GM19467 (cell line): ENCODE results near the gene AIMP1.
"Not testable (repeated sequence)": the region's sequence is repeated elsewhere in the genome, so short reads cannot be mapped to it uniquely, and the experiment has no call there.

ENCODE experiments used
- ATAC-seq: cut with Tn5 transposase; IDR thresholded peaks from one replicate; pipeline ENCODE4 v1.9.1; 2021; ENCODE audit warnings: mild to moderate bottlenecking, moderate library complexity; ENCODE audit not compliant: unreplicated experiment

AIMP1 gene

DNA sequence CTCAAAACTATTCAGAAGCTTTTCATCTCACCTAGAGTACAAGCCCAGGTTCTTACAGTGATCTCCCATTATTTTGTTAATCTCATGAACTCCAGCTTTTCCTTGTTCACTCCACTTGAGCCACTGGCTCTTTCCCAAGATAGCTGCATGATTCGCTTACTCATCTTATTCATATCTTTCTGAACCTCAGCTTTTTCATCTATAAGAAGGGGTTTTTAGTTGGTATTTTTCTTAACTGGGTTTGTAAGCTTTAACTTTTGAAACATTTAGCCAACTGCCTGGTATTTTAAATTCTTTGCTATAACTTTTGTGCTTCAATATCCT, 28.3 kb downstream of the AIMP1 start:
- no peak for ATAC-seq

DNA sequence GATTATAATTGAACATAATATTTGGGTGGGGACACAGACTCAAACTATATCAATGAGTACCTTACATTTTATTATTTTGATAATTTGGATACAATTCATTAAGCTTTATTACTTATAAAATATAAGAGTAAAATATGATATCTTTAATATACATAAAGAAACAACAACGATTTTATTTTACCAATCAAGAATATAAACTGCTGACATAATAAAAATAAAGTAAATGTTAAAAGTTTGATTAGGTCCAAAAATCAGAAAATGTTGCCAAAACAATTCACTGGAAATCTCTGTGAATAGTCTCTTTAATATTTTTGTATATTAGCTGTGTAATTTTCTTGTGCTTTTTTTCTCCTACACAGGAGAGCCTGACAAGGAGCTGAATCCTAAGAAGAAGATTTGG, 30.8 kb downstream of the AIMP1 start:
- ATAC-seq: no peak

DNA sequence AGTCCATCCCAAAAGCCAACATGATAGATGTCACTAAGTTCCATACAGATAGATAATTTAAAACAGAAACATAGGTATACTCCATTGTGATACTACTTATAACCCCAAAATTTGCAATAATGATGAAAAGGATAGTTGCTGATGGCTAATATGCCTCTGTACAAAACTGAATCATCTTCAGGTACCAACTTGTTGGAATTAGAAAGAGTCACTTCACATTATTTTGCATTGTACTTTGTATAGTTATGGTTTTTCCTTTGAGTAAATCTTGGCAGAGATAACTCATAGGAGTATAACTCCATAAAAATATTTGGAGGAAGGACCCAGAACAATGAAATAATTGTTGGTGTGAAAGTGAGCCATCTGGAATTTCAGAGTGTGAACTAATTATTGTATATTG, 34.7 kb downstream of the AIMP1 start:
- no peak for ATAC-seq

DNA sequence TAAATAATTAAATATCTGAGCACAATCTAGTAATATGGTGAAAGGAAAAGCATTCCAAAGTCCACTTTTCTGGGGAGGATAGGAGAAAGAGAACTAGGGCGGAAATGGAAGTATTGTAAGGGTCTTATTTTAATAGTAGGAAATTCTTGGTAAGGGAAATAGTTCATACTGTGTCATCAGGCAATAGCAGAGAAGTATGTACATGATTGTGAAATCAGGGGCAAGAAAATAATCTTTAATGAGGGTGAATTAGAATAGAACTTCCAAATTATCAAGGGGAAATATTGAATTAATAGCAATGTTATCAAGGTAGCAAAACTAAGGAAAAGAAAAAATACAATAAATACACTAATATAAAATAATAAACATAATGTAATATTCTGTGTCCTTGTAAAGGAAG, 37.4 kb downstream of the AIMP1 start:
- no peak for ATAC-seq

DNA sequence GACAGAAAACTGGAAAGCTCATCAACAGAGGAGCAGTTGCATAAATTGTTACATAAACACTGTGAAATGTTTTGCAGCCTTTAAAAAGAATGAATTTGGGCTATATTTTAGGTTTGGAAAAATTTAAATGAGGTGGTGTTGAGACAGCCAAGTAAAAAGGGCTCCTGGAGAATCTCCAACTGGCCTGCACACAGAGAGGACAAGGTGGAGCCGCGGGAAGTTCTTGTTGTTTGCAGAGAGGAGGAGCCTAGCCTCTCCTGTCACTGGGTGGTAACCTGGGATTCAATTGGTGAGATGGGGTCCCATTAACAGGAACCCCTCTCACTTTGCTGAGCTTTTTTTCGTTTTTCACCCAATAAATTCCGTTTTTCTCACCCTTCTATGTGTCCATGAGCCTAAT, 38.8 kb downstream of the AIMP1 start:
- ATAC-seq: no peak

DNA sequence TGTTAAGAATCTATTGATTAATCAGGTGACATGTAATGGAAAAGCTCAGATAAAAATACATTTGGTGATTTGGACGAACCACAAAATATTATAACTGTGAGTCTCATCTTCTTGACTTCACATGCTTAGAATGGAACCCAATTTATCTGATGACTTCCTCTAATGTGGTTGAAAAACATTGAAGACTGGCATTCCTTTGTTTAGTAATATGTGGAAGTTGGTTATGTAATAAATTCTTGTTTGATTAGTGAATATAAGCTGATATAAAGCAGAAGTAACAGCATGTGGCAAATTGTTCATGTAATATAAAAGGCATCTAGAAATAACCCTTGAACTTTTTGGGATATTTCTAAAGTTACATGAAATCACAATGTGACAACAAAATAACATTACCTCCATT, 42.5 kb downstream of the AIMP1 start:
- ATAC-seq: no peak

DNA sequence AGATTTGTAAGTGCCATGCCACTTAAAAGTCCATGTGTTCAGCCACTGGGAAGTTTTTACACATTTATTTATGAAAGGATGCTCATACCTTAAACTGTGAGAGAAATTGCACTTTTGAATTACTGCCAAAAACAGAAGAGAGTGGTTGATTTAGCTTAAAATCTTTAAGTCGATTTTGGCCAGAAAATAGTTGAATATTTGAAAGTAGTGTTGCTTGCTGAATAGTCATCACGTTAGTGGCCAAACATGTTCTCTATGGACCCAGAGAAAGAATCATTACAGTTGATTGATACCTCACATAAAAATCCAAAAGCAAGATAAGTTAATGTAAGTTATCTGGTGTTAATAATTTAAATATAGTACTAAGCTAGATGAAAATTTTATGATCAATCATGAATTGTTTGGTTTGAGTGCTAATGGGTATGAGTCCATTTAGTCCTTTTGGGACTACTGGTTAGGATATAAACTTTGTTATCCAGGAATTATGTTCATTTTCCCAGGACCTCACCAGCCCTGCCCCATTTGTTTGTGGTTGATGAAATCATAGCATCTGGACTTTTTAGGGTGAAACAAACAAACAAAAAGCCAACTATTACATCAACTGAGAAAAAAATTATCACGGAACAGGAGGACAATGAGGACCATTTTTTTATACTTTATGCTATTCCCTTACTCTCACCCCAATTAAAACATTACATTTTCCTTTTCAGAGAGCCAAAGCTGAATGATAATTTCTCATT, 45.9 kb downstream of the AIMP1 start:
- no peak for ATAC-seq

DNA sequence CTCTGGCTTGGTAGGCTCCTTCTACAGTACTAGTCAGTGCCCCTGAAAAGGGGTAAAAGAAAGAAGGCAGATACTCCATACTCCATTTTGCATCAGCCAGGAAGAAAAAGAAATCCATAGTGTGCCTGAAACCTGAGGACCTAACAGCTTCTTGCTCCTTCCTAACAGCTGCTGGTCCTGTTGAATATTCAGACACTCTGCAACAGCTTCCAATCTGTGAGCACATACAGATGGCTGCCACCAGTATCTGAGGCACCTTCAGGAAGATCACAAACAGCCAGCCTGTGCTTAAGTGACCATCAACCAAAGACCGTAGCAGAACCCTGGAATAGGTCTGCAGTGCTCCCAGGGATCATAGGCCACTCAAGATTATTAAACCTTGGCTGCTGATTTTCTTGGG, 47.9 kb downstream of the AIMP1 start:
- ATAC-seq: no peak

DNA sequence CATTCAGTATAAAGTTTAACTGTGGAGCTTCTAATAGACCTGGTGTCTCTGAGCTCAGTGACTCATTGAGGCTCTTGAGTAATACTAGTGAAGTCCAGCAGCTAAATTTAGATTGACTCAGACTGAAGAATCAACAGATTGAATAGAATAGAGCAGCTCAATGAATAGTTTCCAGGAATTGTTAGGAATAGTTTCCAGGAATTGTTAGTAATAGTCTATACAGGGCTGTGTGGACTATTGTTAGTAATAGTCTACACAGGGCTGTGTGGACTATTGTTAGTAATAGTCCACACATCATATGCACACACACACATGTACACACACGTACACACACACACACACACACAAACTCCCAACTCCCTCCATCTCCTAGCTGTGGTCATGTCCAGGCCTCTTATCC, 49.3 kb downstream of the AIMP1 start:
- ATAC-seq: no peak

DNA sequence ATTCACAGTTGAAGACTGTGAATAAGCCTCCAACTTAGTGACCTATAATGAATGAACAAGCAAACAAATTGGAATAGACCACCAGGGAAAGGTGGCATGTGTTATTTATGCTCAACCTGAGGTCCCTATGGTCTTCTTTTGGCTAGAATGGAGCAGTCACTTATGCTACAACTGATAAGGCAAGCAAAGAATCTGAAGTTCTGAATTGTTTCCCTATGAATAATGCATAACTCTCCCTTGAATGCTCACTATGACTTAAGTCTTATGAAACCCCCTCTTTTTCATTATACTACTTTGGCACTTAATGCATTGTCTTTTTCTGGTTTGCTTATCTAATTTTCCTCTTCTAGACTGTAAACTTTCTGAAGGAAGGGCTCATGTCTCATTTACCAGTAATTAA, 49.7 kb downstream of the AIMP1 start:
- ATAC-seq: no peak

DNA sequence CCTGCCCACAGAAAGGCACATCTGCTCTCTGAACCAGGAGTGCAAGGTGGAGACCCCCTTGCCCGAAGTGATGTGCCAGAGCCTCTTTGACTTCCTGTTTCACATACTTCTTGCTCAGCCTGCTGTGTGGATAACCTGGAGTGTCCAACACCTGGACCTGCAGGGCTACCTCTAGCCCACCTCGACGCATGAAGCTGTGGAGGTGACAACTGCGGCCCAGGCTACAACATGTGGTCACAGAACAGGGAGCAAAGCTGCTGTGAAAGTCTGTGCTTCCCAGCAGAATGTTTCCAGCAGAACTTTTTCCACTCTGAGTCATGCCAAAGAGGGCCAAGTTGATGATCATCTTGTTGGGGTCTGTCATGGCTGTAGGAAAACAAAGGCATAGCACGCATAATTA, 50.7 kb downstream of the AIMP1 start:
- no peak for ATAC-seq

DNA sequence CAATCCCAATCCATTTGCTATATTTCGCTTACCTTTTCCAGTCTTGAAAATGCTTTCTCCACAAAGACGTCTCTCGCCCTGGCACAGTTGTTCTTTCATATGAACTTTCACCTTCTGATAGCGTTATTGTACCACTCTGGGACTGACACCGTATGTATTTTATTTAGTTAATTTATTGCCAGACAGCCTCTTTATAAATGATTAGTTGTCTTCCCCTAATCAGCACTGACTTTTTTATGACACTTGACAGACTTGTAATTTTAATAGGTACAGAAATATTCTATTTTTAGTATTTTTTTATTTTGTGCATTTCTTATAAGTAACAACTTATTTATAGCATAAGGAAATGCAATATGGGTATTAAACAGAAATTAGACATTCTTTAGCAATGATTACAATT, 52.3 kb downstream of the AIMP1 start, which contains the start of gene GIMD1:
TSS of gene GIMD1 (minus strand) at position 101 of the 400 bp plus-strand sequence. CDS start 1,343 bp downstream, outside the sequence.
- ATAC-seq: no peak

DNA sequence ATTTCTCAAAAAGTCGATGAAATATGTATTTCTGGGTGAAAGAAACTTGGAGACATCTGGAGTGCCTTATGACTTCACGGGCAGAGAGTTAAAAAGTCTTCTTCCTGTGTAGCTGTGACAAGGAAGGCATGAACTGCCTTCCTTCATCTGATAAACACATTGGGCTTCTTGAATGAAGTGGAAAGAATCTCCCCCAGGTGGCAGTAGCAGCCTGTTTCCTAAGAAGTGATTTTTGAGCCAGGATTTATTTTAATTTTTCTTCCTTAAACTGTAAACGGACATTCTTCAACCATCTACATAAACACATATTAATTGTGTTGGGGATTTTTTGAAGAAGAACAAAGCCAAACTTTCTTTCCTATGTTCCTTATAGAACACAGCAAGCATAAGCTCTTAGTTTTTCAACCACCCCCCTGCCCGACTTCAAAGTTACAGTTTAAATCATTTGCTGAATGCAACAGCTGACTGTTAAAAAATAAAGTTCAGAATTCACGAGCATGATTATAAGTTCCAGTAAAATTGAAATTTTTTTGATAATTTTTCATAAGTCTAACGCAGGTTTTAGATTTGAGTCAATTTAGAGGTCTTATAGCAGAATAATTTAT, 53.2 kb downstream of the AIMP1 start:
- ATAC-seq: peak; percentile 72

DNA sequence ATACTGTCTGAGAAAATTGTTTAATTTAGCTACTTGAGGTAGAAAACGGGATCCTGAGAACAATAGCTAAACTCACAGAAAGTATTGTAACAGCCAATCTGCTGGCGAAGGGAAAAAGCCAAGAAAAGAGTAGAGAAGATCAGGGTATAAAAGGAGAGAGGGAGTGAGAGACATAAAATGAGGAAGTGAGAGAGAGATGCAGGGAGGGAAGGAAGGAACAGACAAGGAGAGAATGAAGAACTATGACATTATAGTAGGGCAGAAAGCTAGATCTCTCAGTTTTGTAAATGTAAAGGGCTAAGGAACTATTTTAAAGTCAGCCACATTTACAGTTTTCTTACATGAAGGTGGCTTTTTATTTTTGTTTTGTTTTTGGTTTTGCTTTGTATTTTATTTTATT, 53.9 kb downstream of the AIMP1 start:
- no peak for ATAC-seq

DNA sequence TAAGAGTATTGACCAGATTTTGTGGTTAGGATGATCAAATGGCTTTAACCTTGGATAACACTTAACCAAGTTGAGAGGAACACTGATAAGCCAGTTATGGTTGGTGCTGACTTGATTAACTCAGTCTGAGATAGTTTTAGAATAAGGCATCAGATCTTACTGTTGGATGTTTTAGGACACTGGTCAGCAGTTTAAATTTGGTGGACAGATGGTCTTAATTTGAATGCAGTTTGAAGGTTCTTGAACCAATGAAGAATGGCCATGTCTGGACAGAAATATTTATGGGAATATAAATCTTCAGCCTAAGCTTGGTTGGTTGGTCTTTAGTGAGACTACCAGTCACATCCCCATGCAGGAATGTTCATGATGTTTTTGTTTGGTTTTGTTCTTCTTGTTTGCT, 54.8 kb downstream of the AIMP1 start:
- ATAC-seq: no peak

DNA sequence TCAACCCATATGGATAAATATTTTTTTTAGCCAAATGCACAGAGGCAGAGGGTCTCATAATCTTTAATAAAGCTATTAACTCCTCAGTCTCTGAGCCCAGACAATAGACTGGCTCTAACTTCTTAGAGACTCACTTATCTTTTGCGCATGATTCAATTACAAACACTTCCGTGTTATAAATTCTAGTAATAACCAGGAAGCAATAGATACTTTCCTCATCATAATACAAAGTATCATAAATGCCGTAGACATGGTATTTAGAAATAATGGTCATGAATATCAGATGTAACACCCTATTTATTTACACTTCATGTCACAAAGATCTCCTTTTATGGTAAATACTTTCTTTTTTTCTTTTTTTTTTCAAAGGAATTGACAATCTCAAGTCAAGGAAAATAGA, 56.7 kb downstream of the AIMP1 start:
- ATAC-seq: no peak

DNA sequence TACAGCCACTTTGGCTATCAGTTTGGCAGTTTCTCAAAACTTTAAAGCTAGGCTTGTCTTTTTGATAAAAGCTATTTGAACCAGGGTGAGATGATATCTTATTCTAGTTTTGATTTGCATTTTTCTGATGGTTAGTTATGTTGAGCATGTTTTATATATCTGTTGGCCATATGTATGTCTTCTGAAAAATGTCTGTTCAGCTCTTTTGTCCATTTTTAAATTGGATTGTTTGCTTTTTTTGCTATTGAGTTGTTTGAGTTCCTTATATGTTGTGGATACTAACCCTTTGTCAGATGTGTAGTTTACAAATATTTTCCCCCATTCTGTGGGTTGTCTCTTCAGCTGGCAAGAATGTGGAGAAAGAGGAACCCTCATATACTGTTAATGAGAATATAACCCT, 63.8 kb downstream of the AIMP1 start:
- no peak for ATAC-seq

DNA sequence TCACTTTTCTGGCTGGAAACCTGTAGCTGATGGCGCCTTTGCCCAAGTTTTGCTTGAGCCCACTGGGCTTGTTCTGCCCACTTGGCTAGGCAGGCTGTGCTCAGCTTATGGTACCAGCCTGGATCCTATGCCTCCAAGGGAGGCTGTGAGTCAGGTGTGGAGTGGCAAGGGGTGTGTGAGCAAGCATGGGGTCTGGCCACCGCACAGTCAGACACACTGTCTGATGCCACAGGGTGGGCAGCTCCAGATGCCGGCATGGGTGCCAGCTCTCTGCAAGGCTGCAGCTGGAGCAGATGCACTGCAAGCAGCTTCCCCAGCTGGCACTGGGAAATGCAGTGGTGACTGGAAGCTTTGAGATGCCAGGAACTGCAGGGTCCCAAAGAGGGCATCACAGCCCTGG, 68.5 kb downstream of the AIMP1 start:
- ATAC-seq: no peak

DNA sequence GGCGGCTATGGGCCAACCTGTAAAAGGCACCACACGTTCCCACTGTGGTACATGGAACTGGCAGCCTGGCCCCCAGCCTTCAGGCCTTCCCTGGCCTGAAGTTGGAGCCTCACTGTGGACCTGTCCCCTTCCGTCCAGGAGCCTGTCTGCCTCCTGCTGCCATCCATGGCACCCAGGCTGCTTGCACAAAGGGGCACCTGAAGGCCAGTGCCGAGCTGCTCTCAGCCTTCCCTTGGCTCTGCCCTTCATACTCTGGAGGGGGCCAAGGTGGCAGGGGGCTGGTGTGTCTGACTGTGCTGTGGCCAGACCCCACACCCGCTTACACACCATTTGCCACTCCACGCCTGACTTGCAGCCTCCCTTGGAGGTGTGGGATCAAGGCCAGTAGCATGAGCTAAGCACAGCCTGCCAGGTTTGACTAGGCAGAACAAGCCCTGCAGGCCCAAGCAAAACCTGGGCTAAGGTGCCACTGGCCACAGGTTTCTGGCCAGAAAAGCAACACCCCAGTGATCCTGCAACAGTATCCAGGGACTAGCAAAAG, 69.6 kb downstream of the AIMP1 start:
- no peak for ATAC-seq

DNA sequence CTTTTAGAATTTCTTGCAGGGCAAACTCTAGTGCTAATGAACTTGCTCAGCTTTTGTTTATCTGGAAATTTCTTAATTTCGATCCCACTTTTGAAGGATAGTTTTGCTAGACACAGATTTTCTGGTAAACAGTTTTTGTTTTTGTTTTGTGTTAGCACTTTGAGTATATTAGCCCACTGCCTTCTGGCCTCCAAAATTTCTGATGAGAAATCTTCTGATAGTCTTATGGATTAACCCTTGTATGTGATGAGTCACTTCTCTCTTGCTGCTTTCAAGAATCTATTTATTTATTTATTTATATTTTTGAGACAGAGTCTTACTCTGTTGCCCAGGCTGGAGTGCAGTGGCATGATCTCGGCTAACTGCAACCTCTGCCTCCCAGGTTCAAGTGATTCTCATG, 79.2 kb downstream of the AIMP1 start:
- ATAC-seq: no peak

DNA sequence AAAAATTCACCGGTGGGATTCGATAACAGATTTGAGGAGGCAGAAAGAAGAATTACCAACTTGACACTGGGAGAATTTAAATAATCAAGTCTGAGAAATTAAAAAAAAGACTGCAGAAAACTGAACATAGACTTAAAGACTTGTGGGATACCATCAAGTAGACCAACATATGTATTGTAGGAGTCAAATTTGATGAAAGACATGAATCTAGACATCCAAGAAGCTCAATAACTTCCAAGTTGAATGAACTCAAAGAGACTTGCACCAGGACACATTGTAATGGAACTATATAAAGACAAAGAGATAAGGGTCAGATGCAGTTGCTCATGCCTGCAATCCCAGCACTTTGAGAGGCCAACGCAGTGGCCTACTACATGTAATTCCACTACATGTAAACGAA, 82.5 kb downstream of the AIMP1 start:
- ATAC-seq: not testable (repeated sequence)
